Measurements from ENCODE around the gene C8A. TPM values are rescaled to one million over a fixed set of nuclear protein-coding genes. Genes with fewer than 3 reads are reported as not detected.

Gene C8A
- total RNA-seq, 2 donors from 2014 or later: not detected

GRCh38 chr1:56965191-56965590 is 110.6 kb downstream of the C8A start:
- Histone ChIP-seq H3K9ac (ENCODE audit: extremely low read depth, low read length, poor library complexity, severe bottlenecking) (no peak overlapping the region), H3K4me1 (ENCODE audit: control insufficient read depth, insufficient read depth, low read length) (peaks cover 4% of the 10 kb centered on the region), H3K4me3 (ENCODE audit: low read length) (no peak overlapping the region), H3K27me3 (ENCODE audit: control insufficient read depth, insufficient read depth, low read length, poor library complexity, severe bottlenecking) (no peaks in the 10 kb centered on the region), H3K9me3 (ENCODE audit: control insufficient read depth, low read length) (peaks cover 7% of the 10 kb centered on the region), H3K27ac (ENCODE audit: low read depth, low read length) (no peak overlapping the region), H3K36me3 (ENCODE audit: control insufficient read depth, insufficient read depth, low read length) (no peaks in the 10 kb centered on the region)
- Mint-ChIP-seq H3K27ac (no peak overlapping the region), H3K36me3 (ENCODE audit: low read depth) (no peaks in the 10 kb centered on the region), H3K9me3 (no peaks in the 10 kb centered on the region), H3K4me3 (no peak overlapping the region), H3K4me1 (peaks cover 13% of the 10 kb centered on the region), H3K27me3 (ENCODE audit: insufficient read depth) (peaks cover 8% of the 10 kb centered on the region)
- TF ChIP-seq CTCF (conservative IDR thresholded peaks at IDR 0.05): no peak
- DNase-seq: no peak
- 100% methylated on average over 1 to 3 of the region's 3 CpGs for WGBS, 2 experiments (ENCODE audit: insufficient coverage in 1 of 2, insufficient read length in 1 of 2)

DNA sequence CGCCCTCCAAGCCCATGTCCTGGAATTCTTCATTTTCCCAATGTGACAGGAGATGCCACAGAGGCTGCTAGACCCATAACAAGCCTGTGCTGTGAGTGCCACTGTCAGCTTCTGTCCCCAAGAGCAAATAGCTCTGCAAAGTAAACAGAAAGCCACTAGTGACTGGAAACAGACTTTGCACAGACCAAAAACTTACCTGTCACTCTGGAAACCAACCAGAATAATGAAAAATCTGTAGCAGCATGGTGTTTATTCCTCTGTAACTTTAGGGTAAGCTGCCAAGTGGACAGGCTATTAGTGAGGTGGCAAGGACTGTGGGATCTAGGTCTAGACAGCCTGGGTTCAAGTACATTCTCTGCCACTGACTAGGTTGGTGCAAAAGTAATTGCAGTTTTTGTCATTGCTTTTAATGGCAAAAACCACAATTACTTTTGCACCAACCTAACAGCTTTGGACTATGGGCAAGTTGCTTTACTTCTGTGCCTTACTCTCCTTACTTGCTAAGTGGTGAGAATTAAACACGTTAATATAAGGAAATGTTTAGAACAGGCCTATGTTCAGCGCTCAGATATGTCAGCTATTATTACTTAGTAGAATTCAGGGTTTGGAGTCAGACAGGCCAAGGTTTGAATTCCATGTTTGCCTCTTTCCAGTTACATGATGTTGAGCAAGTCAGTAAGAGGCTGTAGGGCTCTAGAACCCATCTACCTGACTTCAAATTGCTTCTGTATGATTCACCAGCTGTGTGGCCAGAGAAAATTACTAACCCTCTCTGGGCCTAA is 111.5 kb downstream of the C8A start, which contains the start of gene C8B:
Gene C8B (minus strand): TSS at position 100 of the 782 bp plus-strand sequence. CDS start 67 bp downstream, at position 33.
- Histone ChIP-seq H3K4me1 (ENCODE audit: control insufficient read depth, insufficient read depth, low read length) (peaks cover 4% of the 10 kb centered on the region), H3K9me3 (ENCODE audit: control insufficient read depth, low read length) (peaks cover 7% of the 10 kb centered on the region), H3K9ac (ENCODE audit: extremely low read depth, low read length, poor library complexity, severe bottlenecking) (no peak within 1 kb of the TSS), H3K4me3 (ENCODE audit: low read length) (no peak within 1 kb of the TSS), H3K36me3 (ENCODE audit: control insufficient read depth, insufficient read depth, low read length) (no peaks in the 10 kb centered on the region), H3K27me3 (ENCODE audit: control insufficient read depth, insufficient read depth, low read length, poor library complexity, severe bottlenecking) (no peaks in the 10 kb centered on the region), H3K27ac (ENCODE audit: low read depth, low read length) (no peak within 1 kb of the TSS)
- Mint-ChIP-seq H3K4me3 (no peak within 1 kb of the TSS), H3K36me3 (ENCODE audit: low read depth) (no peaks in the 10 kb centered on the region), H3K9me3 (no peaks in the 10 kb centered on the region), H3K4me1 (peaks cover 17% of the 10 kb centered on the region), H3K27ac (no peak within 1 kb of the TSS), H3K27me3 (ENCODE audit: insufficient read depth) (peaks cover 9% of the 10 kb centered on the region)
- peak; percentile 43 for DNase-seq
- no peak for TF ChIP-seq CTCF (conservative IDR thresholded peaks at IDR 0.05)
- WGBS, 2 experiments (ENCODE audit: insufficient coverage in 1 of 2, insufficient read length in 1 of 2): 93 to 100% methylated on average over 3 of the region's 3 CpGs

DNA sequence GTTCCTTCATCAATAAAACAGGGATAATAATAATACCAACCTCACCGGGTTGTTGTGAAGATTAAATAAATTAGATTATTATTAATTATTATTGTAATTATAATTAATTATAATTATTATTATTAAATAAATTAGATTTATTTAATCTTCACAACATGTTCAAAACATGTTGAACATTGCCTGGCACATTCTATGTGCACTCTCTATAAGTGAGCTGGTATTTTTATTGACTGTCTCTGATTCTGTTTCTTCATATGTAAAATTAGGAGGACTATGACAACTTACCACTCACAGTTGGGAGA is 112.1 kb downstream of the C8A start:
- Histone ChIP-seq H3K4me1 (ENCODE audit: control insufficient read depth, insufficient read depth, low read length) (peaks cover 4% of the 10 kb centered on the region), H3K27ac (ENCODE audit: low read depth, low read length) (no peak overlapping the region), H3K9ac (ENCODE audit: extremely low read depth, low read length, poor library complexity, severe bottlenecking) (no peak overlapping the region), H3K27me3 (ENCODE audit: control insufficient read depth, insufficient read depth, low read length, poor library complexity, severe bottlenecking) (no peaks in the 10 kb centered on the region), H3K4me3 (ENCODE audit: low read length) (no peak overlapping the region), H3K9me3 (ENCODE audit: control insufficient read depth, low read length) (peaks cover 7% of the 10 kb centered on the region), H3K36me3 (ENCODE audit: control insufficient read depth, insufficient read depth, low read length) (no peaks in the 10 kb centered on the region)
- Mint-ChIP-seq H3K9me3 (no peaks in the 10 kb centered on the region), H3K4me1 (peaks cover 17% of the 10 kb centered on the region), H3K27me3 (ENCODE audit: insufficient read depth) (peaks cover 15% of the 10 kb centered on the region), H3K36me3 (ENCODE audit: low read depth) (no peaks in the 10 kb centered on the region), H3K27ac (no peak overlapping the region), H3K4me3 (no peak overlapping the region)
- DNase-seq: no peak
- TF ChIP-seq CTCF (conservative IDR thresholded peaks at IDR 0.05): no peak
- WGBS, 2 experiments (ENCODE audit: insufficient coverage in 1 of 2, insufficient read length in 1 of 2): no CpG with 5 or more reads among the region's 1 CpG

Measured in endodermal cell (in vitro differentiated cells).